Osteoblast (primary cell): ENCODE data around the gene FBXO24. TPM values are rescaled to one million over a fixed set of nuclear protein-coding genes. Genes with fewer than 3 reads are reported as not detected.
A peak's percentile ranks its signal among the peaks of the same experiment; 100 is the strongest.

ENCODE experiments used
- DNase-seq: peaks from one replicate; pipeline ENCODE4 v3.0.0; 2011; ENCODE audit warnings: low spot score, mixed read lengths; ENCODE audit not compliant: insufficient read length; ENCODE audit errors: missing footprints
- H2AFZ ChIP-seq: 2 replicates; pipeline ENCODE4 v1.6.0; 2011; ENCODE audit warnings: mild to moderate bottlenecking, low read length
- H3K27ac ChIP-seq: 2 replicates; pipeline ENCODE4 v1.5.1; 2011; ENCODE audit warnings: mild to moderate bottlenecking, low read depth, low read length, moderate library complexity
- H3K27me3 ChIP-seq: 2 replicates; pipeline ENCODE4 v1.6.0; 2012; ENCODE audit warnings: mild to moderate bottlenecking, control low read depth, inconsistent platforms, low read length, moderate library complexity; ENCODE audit not compliant: insufficient read depth
- H3K36me3 ChIP-seq: 2 replicates; pipeline ENCODE4 v1.5.1; 2011; ENCODE audit warnings: mild to moderate bottlenecking, low read length, control low read depth, moderate library complexity; ENCODE audit not compliant: insufficient read depth
- H3K4me1 ChIP-seq: 2 replicates; pipeline ENCODE4 v1.5.1; 2011; ENCODE audit warnings: mild to moderate bottlenecking, low read length, control low read depth, moderate library complexity; ENCODE audit not compliant: insufficient read depth
- H3K4me2 ChIP-seq: 2 replicates; pipeline ENCODE4 v1.6.0; 2011; ENCODE audit warnings: mild to moderate bottlenecking, low read length; ENCODE audit not compliant: insufficient read depth
- H3K4me3 ChIP-seq: fragments of 200-600 bp; sonication (generic); 3 replicates; pipeline ENCODE4 v1.5.1; 2012; ENCODE audit warnings: mild to moderate bottlenecking, low read length, inconsistent platforms; ENCODE audit not compliant: insufficient read depth
- H3K79me2 ChIP-seq: 2 replicates; pipeline ENCODE4 v1.6.0; 2012; ENCODE audit warnings: mild to moderate bottlenecking, low read length, control low read depth, inconsistent platforms; ENCODE audit not compliant: insufficient read depth
- H3K9me3 ChIP-seq: 2 replicates; pipeline ENCODE4 v1.5.1; 2011; ENCODE audit warnings: low read depth, low read length, control low read depth
- H4K20me1 ChIP-seq: 2 replicates; pipeline ENCODE4 v1.6.0; 2012; ENCODE audit warnings: mild to moderate bottlenecking, low read length, control low read depth; ENCODE audit not compliant: insufficient read depth
- total RNA-seq: library from RNA; depleted of rRNA; stranded (reverse); fragments of >200 nt; gene quantifications from 2 replicates; pipeline ENCODE4 v1.2.3, GENCODE V29; 2012
- TF ChIP-seq, protein P1 (sequence below): IDR thresholded peaks from 2 replicates; pipeline ENCODE4 v1.5.1; 2011; ENCODE audit warnings: mild to moderate bottlenecking, low read depth, low read length, moderate library complexity; ENCODE audit errors: extremely low read depth

Gene FBXO24
- total RNA-seq, 1 donor: 0.36 TPM

GRCh38 chr7:100611983-100612729, 26.0 kb downstream of the FBXO24 start, which contains the start of gene MOSPD3:
Gene MOSPD3 (plus strand): TSS chr7:100612540. CDS start chr7:100612792, 252 bp downstream.
- H3K4me2 ChIP-seq: peak within 1 kb of the TSS; percentile 96
- peak within 1 kb of the TSS; percentile 92 for H3K27ac ChIP-seq
- H3K36me3 ChIP-seq: peaks cover 9% of the 10 kb centered on the region
- H3K4me3 ChIP-seq: peak within 1 kb of the TSS; percentile 92
- TF ChIP-seq, protein P1, sequence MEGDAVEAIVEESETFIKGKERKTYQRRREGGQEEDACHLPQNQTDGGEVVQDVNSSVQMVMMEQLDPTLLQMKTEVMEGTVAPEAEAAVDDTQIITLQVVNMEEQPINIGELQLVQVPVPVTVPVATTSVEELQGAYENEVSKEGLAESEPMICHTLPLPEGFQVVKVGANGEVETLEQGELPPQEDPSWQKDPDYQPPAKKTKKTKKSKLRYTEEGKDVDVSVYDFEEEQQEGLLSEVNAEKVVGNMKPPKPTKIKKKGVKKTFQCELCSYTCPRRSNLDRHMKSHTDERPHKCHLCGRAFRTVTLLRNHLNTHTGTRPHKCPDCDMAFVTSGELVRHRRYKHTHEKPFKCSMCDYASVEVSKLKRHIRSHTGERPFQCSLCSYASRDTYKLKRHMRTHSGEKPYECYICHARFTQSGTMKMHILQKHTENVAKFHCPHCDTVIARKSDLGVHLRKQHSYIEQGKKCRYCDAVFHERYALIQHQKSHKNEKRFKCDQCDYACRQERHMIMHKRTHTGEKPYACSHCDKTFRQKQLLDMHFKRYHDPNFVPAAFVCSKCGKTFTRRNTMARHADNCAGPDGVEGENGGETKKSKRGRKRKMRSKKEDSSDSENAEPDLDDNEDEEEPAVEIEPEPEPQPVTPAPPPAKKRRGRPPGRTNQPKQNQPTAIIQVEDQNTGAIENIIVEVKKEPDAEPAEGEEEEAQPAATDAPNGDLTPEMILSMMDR: no peak
- peak within 1 kb of the TSS; percentile 99 for H2AFZ ChIP-seq
- H3K27me3 ChIP-seq: no peaks in the 10 kb centered on the region
- H4K20me1 ChIP-seq: no peaks in the 10 kb centered on the region
- no peaks in the 10 kb centered on the region for H3K79me2 ChIP-seq
- H3K9me3 ChIP-seq: no peaks in the 10 kb centered on the region
- H3K4me1 ChIP-seq: peaks cover 6% of the 10 kb centered on the region
- peak; percentile 100 for DNase-seq

DNA sequence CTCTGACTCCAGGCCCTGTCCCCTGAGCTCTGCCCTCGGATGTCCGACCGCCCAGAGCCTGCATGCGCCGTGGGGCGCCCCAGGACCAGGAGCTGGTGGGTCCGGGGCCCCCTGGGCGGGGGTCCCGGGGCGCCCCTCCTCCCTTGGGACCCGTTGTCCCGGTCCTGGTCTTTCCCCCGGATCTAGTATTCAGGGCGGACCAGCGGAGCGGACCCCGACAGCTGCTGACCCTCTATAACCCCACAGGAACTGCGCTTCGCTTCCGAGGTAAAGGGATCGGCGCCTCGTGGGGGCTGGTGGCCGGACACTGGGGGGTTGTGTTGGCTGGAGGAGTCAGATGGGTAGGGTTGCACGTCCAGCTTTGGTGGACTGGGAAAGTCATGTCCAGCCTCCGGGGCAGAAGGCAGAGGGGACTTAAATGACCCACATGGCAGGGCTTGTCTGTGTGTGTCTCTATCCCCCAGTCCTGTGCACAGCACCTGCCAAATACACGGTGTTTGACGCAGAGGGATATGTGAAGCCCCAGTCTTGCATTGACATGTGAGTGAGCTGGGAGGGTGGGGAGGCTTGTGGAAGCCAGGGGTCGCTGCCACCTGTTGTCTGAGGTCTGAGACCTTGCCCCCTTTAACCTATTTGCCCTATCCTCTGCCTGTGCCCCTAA, 26.7 kb downstream of the FBXO24 start:
- H3K36me3 ChIP-seq: peaks cover 4% of the 10 kb centered on the region
- peaks cover 6% of the 10 kb centered on the region for H3K4me1 ChIP-seq
- TF ChIP-seq, protein P1: no peak
- H3K27ac ChIP-seq: no peak overlapping the region
- H4K20me1 ChIP-seq: no peaks in the 10 kb centered on the region
- no peaks in the 10 kb centered on the region for H3K79me2 ChIP-seq
- H3K27me3 ChIP-seq: no peaks in the 10 kb centered on the region
- peak; percentile 86 for DNase-seq
- no peaks in the 10 kb centered on the region for H3K9me3 ChIP-seq
- H3K4me2 ChIP-seq: peak overlapping the region; percentile 96
- H2AFZ ChIP-seq: peak overlapping the region; percentile 85
- peak overlapping the region; percentile 92 for H3K4me3 ChIP-seq

- Histone ChIP-seq H2AFZ (no peak overlapping the region), H3K27me3 (no peaks in the 10 kb centered on the region), H3K79me2 (no peaks in the 10 kb centered on the region), H4K20me1 (no peaks in the 10 kb centered on the region), H3K9me3 (no peaks in the 10 kb centered on the region), H3K4me1 (peaks cover 6% of the 10 kb centered on the region), H3K4me2 (peak overlapping the region; percentile 96), H3K36me3 (no peaks in the 10 kb centered on the region), H3K4me3 (peak overlapping the region; percentile 92), H3K27ac (no peak overlapping the region)
- TF ChIP-seq, protein P1: no peak
- peak; percentile 69 for DNase-seq
Observed at GRCh38 chr7:100613412-100614175, 27.5 kb downstream of the FBXO24 start.
